Right atrium auricular region (tissue), 2 donors: ENCODE data around the gene ARRDC1. TPM values are rescaled to one million over a fixed set of nuclear protein-coding genes. Genes with fewer than 3 reads are reported as not detected.

ENCODE experiments used
- DNase-seq: peaks from one replicate; pipeline ENCODE4 v3.0.0-alpha.2; 2019; ENCODE audit warnings: low spot score
- H3K27ac ChIP-seq, 2 donors: fragments of 200-600 bp; sonication (generic); 1 replicate in 1 of 2; 2 replicates in 1 of 2; pipeline ENCODE4 v1.5.1; 2016 to 2019
- H3K27me3 ChIP-seq, 2 donors: fragments of 200-600 bp; sonication (generic); one replicate each; pipeline versions ENCODE4 v1.5.1 to v1.6.0; 2017 to 2019
- H3K36me3 ChIP-seq: fragments of 200-600 bp; sonication (generic); one replicate; pipeline ENCODE4 v1.5.1; 2016
- H3K4me1 ChIP-seq, 2 donors: fragments of 200-600 bp; sonication (generic); one replicate each; pipeline versions ENCODE4 v1.5.1 to v1.6.0; 2017 to 2019
- H3K4me3 ChIP-seq, 2 donors: fragments of 200-600 bp; sonication (generic); 1 replicate in 1 of 2; 2 replicates in 1 of 2; pipeline ENCODE4 v1.5.1; 2017 to 2019; ENCODE audit warnings: mild to moderate bottlenecking in 1 of 2, moderate library complexity in 1 of 2
- H3K9me3 ChIP-seq, 2 donors: fragments of 200-600 bp; sonication (generic); one replicate each; pipeline ENCODE4 v1.5.1; 2019
- total RNA-seq, 2 donors: library from RNA; depleted of rRNA; stranded (reverse); fragments of >200 nt; gene quantifications; one replicate each; pipeline ENCODE4 v1.1.0, GENCODE V29; 2016
- TF ChIP-seq, protein P1 (sequence below), 2 donors: fragments of 200-600 bp; sonication (generic); IDR thresholded peaks; one replicate each; pipeline ENCODE4 v1.5.1; 2019; ENCODE audit warnings: antibody characterized with exemption in 2 of 2

The ARRDC1 gene
- total RNA-seq, 2 donors from 2014 or later, result 21.4 to 37.8 TPM

DNA sequence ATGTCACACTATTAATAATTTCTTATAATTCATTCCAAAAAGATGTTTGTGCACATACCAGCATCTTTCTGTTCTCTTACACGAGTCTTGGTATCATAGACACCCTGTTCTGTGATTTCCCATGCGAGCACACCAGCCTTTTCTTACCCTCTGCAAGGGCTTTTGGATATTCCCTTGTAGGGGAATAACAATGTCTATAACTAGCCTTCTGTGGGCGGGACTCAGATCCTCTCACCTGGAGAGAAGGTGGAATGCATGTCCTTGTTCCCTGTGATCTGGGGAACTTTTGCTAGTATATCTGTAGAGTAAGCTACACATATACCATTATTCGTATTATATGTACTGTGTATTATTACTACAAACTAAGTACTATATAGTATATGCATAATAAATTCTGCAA lies 58.1 kb downstream of the ARRDC1 start:
- no peaks in the 10 kb centered on the region for H3K36me3 ChIP-seq
- no peaks in the 10 kb centered on the region for H3K27me3 ChIP-seq
- no peaks in the 10 kb centered on the region for H3K9me3 ChIP-seq
- H3K4me3 ChIP-seq, result no peak overlapping the region
- H3K27ac ChIP-seq, result no peak overlapping the region
- no peak for DNase-seq
- H3K4me1 ChIP-seq, result peaks cover 0 to 10% of the 10 kb centered on the region in 2 donors
- TF ChIP-seq, protein P1, sequence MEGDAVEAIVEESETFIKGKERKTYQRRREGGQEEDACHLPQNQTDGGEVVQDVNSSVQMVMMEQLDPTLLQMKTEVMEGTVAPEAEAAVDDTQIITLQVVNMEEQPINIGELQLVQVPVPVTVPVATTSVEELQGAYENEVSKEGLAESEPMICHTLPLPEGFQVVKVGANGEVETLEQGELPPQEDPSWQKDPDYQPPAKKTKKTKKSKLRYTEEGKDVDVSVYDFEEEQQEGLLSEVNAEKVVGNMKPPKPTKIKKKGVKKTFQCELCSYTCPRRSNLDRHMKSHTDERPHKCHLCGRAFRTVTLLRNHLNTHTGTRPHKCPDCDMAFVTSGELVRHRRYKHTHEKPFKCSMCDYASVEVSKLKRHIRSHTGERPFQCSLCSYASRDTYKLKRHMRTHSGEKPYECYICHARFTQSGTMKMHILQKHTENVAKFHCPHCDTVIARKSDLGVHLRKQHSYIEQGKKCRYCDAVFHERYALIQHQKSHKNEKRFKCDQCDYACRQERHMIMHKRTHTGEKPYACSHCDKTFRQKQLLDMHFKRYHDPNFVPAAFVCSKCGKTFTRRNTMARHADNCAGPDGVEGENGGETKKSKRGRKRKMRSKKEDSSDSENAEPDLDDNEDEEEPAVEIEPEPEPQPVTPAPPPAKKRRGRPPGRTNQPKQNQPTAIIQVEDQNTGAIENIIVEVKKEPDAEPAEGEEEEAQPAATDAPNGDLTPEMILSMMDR (IDR thresholded peaks at IDR 0.05), result no peak

DNA sequence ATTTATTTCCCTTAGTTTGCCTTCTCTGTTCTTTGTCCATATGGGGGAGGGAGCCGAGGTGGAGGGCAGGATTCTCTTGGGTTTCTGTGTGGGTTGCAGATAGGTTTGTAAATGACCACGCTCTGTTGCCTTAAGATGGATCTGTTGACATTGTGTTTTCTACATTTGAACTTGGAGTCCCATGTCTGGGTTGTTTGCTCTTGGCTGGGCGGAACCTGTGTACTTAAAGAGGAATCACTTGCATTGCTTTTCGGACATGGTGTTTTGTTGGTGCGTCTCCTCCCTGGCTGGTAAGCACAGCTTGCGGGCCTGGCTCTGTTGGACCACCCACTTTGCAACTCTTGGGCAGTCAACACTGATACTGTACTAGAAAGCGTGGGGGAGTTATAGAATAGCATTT lies 59.2 kb downstream of the ARRDC1 start:
- TF ChIP-seq, protein P1 (IDR thresholded peaks at IDR 0.05), result no peak
- H3K36me3 ChIP-seq, result no peaks in the 10 kb centered on the region
- no peak overlapping the region for H3K4me3 ChIP-seq
- no peaks in the 10 kb centered on the region for H3K9me3 ChIP-seq
- no peak overlapping the region for H3K27ac ChIP-seq
- no peaks in the 10 kb centered on the region for H3K27me3 ChIP-seq
- H3K4me1 ChIP-seq, result peaks cover 0 to 10% of the 10 kb centered on the region in 2 donors
- DNase-seq, result no peak

Other genes starting within 250 kb of the ARRDC1 start
- 1 to 10 TPM; 5.9 to 6.0 TPM for gene EXD3, start 182.5 kb upstream of the ARRDC1 start, total RNA-seq
- 1 to 10 TPM in 1 of 2 donors, under 1 TPM in 1; 0.94 to 3.4 TPM for gene NOXA1, start 182.3 kb upstream of the ARRDC1 start, total RNA-seq
- not detected for gene ENTPD8, start 164.3 kb upstream of the ARRDC1 start, total RNA-seq
- gene NSMF, start 146.4 kb upstream of the ARRDC1 start, total RNA-seq, result 10 to 100 TPM; 16.2 to 26.2 TPM
- 1 to 10 TPM; 4.4 to 4.6 TPM for gene PNPLA7, start 55.3 kb upstream of the ARRDC1 start, total RNA-seq
- 100 to 1,000 TPM; 172 to 238 TPM for gene MRPL41, start 53.8 kb upstream of the ARRDC1 start, total RNA-seq
- gene DPH7, start 26.8 kb upstream of the ARRDC1 start, total RNA-seq, result 10 to 100 TPM; 17.9 to 21.0 TPM
- 1 to 10 TPM; 5.0 to 6.4 TPM for gene ZMYND19, start 15.2 kb upstream of the ARRDC1 start, total RNA-seq
- 10 to 100 TPM; 24.1 to 34.6 TPM for gene EHMT1, start 13.3 kb downstream of the ARRDC1 start, total RNA-seq